HL-60 (cell line): ENCODE measurements around the gene IFT52.

Source experiments
- CTCF ChIP-seq: IDR thresholded peaks from one replicate; pipeline ENCODE4 v1.5.1; 2011; ENCODE audit warnings: low read length, control low read depth, inconsistent platforms; ENCODE audit not compliant: insufficient read depth
- GABPA ChIP-seq: IDR thresholded peaks from 2 replicates; pipeline ENCODE4 v1.6.1; 2012; ENCODE audit warnings: low read depth
- POLR2AphosphoS5 ChIP-seq: IDR thresholded peaks from 2 replicates; pipeline ENCODE4 v1.6.1; 2012; ENCODE audit warnings: low read depth

- TF ChIP-seq GABPA (no peak), CTCF (no peak), POLR2AphosphoS5 (no peak)
Measured at GRCh38 chr20:43564993-43565757, 25.6 kb upstream of the IFT52 start.
